HFF-Myc (cell line): ENCODE data around the gene SKA3.
"Not testable (repeated sequence)": the region's sequence is repeated elsewhere in the genome, so short reads cannot be mapped to it uniquely, and the experiment has no call there.

Experiments used
- DNase-seq: peaks from one replicate; pipeline ENCODE4 v3.0.0-alpha.2; 2011; ENCODE audit warnings: low read depth; ENCODE audit errors: extremely low read depth
- H3K4me3 ChIP-seq: replicated peaks from 2 replicates; pipeline ENCODE4 v1.5.1; 2011; ENCODE audit warnings: low read depth, mild to moderate bottlenecking, control low read depth, low read length
- TF ChIP-seq, protein P1 (sequence below): IDR thresholded peaks from 2 replicates; pipeline ENCODE4 v1.5.1; 2012; ENCODE audit warnings: mild to moderate bottlenecking, low read depth, low read length, control low read depth; ENCODE audit errors: missing control alignments

Gene SKA3

DNA sequence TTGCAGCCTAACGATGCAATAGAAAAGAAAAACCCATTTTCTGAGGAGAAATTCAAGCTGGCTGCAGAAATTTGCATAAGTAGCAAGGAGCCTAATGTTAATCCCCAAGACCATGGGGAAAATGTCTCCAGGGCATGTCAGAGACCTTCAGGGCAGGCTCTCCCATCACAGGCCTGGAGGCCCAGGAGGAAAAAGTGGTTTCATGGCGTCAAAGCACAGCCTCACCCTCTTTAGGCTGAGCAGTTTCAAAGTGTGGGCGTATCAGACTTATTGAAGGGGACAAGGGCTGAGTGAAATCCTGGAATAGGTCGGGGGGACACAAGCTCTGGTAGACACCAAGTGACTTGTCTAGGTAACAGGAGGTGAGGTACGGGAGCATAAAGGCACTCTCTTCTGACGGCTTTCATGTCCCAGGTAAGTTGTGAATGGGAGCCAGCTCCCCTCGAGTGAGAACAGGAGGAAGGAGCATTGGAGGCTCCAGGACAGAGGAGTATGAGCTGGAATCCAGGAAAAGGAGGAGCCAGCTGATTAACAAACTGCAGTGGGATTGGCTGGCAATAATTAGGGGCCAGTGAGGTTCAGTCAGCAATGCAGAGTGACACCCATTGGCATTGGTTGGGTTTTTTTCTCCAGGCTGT is 35.9 kb upstream of the SKA3 start:
- TF ChIP-seq, protein P1, sequence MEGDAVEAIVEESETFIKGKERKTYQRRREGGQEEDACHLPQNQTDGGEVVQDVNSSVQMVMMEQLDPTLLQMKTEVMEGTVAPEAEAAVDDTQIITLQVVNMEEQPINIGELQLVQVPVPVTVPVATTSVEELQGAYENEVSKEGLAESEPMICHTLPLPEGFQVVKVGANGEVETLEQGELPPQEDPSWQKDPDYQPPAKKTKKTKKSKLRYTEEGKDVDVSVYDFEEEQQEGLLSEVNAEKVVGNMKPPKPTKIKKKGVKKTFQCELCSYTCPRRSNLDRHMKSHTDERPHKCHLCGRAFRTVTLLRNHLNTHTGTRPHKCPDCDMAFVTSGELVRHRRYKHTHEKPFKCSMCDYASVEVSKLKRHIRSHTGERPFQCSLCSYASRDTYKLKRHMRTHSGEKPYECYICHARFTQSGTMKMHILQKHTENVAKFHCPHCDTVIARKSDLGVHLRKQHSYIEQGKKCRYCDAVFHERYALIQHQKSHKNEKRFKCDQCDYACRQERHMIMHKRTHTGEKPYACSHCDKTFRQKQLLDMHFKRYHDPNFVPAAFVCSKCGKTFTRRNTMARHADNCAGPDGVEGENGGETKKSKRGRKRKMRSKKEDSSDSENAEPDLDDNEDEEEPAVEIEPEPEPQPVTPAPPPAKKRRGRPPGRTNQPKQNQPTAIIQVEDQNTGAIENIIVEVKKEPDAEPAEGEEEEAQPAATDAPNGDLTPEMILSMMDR: no peak
- no peak overlapping the region for H3K4me3 ChIP-seq
- DNase-seq: no peak

DNA sequence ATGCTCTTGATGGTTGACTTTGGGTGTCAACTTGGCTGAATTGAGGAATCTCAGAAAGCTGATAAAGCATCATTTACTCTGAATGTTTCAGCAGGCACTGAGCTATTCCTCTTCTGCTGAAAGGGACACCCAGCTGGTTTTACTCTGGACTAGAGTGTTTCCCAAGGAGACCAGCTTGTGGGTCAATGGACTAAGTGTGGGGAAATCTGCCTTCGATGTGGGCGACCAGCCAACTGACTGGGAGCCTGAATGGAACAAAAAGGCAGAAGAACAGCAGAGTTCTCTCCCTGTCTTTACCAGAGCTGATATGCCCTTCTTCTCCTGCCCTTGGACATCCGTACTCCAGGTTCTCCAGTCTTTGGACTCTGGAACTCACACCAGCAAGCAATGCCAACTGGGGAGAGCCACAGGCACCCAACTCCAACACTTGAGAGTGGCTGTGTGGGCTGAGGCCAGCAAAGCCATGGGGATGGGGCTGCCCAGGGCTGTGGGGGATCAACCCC is 32.4 kb upstream of the SKA3 start:
- DNase-seq: no peak
- TF ChIP-seq, protein P1: no peak
- H3K4me3 ChIP-seq: no peak overlapping the region

DNA sequence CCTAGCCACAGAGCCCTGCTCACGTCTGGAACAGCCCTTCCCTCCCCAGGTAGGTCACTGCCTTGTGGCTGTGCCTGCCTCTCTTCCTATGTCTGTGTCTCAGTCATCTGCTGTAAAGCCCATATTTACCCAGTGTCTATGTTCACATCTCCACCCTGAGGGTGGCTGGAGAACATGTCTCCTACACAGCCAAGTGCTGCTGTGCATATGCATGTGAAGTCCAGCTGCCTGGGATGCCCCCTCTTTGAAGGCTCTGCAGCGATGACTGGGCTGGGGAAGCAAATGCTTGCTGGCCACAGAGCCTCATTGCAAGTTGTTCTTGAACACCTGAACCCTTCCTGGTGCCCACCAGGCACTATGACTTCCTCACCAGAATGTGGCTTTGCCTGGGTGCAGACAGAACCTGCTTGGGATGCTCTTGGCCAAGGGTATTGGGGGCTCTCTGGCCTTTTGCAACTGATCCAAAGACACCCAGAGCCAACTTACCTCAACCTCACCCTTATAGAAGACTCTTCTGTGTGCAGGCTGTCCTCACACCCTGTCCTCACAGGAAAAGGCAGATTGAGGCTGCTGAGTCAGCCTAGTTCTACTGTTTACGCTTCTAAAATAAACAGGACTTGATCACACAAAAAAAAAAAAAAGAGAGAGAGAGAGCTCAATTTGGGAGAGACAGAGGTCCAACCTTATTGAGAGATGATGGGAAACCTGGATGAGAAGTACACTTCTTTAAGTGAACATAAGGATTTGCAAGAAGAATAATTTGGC is 26.6 kb upstream of the SKA3 start:
- H3K4me3 ChIP-seq: no peak overlapping the region
- DNase-seq: no peak
- TF ChIP-seq, protein P1: no peak

DNA sequence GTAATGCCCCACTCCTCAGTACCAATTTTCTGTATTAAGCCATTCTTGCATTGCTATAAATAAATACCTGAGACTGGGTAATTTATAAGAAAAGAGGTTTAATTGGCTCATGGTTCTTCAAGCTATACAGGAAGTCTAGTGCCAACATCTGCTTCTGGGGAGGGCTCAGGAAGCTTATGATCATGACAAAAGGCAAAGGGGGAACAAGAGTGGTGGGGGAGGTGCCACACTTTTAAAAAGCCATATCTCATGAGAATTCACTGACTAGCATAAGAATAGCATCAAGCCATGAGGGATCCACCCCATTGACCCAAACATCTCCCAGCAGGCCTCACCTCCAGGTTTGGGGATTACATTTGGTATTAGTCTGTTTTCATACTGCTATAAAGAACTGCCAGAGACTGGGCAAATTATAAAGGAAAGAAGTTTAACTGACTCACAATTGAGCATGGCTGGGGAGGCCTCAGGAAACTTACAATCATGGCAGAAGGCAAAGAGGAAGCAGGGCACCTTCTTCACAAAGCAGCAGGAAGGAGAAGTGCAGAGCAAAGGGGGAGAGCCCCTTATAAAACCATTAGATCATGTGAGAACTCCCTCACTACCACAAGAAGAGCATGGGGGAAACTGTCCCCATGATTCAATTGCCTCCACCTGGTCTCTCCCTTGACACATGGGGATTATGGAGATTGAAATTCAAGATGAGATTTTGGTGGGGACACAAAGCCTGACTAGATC is 25.3 kb upstream of the SKA3 start:
- not testable (repeated sequence) for H3K4me3 ChIP-seq, DNase-seq

DNA sequence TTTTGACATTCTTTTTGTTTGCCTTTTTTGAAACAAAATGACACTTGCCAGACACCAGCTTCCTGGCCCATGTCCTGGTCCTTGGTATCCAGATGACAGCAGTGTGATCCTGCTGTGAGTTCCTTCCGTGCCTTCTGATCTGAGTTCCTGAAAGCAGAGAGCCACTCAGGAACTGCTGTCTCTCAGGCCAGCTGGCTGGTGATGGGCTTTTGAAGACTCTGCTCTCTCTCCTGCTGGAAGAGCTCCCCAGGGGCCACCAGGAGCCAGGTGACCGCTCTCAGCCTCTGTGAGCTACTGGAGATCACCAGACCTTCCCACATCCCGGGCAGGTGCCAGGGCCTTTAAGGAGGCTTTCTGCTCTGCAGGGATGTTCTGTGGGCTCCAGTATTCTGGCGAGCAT is 22.0 kb upstream of the SKA3 start:
- not testable (repeated sequence) for DNase-seq, H3K4me3 ChIP-seq

DNA sequence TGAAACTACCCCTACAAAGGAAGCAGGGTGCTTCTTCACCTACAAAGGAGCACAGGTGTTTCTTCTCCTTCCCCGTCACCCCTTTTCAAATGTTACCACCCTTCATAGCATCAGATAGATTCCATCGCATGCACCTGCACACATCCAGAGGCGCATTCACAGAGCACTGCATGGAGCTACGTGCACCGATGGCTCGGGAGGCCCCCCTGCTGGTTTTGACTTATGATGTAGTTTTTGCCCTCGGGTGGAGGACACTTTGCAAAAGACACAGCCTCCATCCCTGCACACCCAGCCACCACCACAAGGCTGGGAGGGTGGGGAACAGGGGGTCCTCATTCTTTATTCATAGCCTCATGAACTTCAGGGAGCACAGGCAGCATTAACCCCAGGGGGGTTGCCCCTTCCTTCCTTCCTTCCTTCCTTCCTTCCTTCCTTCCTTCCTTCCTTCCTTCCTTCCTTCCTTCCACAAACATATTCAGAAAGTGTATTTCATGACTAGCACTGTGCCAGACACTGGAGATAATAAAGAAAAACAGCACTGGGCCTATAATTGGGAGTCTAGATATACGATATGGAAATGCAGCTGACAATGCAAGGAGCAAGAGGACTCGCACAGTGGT is 21.4 kb upstream of the SKA3 start:
- not testable (repeated sequence) for DNase-seq, H3K4me3 ChIP-seq

DNA sequence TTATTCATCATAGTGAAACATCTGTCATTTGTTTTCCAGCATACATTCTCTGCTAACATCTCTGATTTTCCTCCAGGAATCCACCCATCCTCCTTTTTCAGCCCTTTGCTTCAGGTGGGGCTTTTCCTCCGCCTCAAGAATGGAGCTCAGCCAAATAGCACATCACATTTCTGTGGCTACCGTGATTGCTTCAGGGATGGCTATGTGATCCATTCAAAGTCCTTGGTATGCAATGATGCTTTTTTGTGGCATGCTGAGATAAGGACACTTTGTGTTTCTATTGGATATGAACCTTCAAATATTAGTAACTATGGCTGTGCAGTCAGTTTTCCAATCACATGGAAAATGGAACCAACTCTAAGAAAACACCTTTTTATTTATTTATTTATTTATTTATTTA is 18.4 kb upstream of the SKA3 start:
- H3K4me3 ChIP-seq, DNase-seq: not testable (repeated sequence)

DNA sequence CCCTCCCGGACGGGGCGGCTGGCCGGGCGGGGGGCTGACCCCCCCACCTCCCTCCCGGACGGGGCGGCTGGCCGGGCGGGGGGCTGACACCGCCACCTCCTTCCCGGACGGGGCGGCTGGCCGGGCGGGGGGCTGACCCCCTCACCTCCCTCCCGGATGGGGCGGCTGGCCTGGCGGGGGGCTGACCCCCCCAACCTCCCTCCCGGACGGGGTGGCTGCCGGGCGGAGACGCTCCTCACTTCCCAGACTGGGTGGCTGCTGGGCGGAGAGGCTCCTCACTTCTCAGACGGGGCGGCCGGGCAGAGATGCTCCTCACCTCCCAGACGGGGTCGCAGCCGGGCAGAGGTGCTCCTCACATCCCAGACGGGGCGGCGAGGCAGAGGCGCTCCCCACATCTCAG is 10.1 kb upstream of the SKA3 start:
- not testable (repeated sequence) for DNase-seq, H3K4me3 ChIP-seq

DNA sequence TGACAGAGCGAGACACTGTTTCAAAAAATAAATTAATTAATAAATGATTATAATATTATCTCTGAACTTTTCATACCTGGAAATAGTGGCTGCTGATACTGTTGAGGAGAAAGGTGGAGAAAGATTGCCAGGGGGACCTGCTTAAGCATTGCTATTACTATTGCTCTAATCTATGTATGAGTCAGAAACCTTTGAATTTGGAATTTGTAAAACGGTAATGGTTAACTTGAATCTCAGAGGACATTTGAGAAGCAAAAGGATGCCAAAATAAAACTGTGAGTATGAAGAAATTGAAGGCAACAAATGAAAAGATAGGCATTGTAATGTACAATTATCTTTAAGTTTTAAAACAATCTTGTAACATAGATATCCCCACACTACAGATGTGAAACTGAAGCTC is 5.3 kb upstream of the SKA3 start:
- no peak overlapping the region for H3K4me3 ChIP-seq
- no peak for DNase-seq
- TF ChIP-seq, protein P1: no peak
